ENCODE results near the gene ABCA4.
A peak's percentile ranks its signal among the peaks of the same experiment; 100 is the strongest.

ABCA4 gene

GRCh38 chr1:94047949-94048348 is 73.0 kb downstream of the ABCA4 start:
- no peak for DNase-seq

DNA sequence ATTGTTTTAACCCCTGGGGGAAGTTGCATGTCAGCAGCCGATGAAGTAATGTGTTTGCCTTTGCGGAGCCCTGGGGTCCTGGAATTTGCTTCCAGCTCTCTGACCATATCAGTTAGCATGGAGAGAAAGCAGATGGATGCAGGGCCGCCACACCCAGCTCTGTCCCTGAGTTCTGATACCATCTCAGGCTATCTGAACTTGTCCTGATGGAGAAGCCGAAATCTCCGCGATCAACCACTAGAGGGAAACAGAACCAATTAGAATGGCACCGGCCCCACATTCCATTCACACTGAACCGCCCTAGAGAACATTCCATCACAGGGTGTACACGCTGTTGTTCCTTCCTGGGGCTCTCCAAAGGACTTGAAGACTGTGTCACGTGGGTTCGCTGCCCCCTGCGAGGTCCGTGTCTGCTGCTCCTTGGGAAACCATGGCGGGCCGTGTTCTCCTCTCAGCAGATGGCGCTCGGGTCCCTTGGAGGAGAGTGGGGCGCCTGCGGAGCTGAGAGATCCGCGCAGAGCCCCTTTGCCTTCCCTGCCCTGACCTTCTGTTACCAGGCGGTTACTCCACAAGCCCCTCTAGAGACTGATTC is 75.4 kb downstream of the ABCA4 start:
- DNase-seq, result no peak

- no peak for DNase-seq
Measured at GRCh38 chr1:94044891-94045290, 76.1 kb downstream of the ABCA4 start.

DNA sequence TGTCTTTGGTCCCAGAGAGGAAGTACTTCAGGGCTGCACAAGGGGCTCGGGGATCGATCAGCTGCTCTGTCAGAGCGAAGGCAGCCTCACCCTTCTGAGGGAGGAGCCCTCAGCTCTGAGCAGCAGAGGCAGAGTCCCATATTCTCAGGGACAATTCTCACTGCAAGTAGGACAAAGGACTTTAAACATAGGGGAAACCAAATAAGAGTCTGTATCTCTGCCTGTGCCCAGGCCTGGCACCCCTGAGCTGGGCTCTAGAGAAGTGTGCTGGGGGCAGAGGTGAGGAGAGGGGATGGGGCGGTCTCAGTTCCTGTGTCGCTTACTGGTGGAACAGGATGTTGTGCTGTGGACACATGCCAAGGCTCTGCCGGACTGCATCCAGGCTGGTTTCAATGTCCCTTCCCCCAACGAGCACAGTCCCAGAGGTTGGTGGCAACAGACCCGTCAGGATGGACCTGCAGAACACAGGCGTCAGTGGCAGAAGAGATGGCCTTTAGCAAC is 76.6 kb downstream of the ABCA4 start:
- DNase-seq, result no peak

DNA sequence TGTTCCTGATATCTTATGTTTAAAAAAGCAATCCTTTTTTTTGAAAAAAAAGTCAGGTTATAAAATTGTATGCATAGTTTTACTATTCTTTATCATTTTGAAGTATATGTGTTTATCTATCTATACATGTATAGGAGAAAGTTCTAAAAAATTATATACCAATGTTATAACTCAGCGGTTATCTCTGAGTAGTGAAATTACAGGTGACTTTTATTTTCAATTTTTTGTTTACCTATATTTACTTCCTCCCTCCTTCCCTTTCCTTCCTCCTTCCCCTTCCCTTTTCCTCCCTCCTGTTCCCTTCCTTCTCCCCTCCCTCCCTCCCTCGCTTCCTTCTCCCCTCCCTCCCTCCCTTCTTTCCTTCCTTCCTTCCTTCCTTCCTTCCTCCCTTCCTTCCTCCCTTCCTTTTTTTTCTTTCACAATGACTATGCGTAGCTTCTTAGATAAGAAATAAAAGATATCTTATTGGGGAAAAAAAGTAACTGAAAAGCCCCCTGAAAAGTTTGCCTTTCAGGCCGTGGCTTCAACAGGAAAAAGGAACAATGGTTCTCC is 77.1 kb downstream of the ABCA4 start:
- no peak for DNase-seq

- no peak for DNase-seq
Measured at GRCh38 chr1:94042388-94042787, 78.6 kb downstream of the ABCA4 start.

- no peak for DNase-seq
Measured at GRCh38 chr1:94039871-94040569, 80.9 kb downstream of the ABCA4 start.

DNA sequence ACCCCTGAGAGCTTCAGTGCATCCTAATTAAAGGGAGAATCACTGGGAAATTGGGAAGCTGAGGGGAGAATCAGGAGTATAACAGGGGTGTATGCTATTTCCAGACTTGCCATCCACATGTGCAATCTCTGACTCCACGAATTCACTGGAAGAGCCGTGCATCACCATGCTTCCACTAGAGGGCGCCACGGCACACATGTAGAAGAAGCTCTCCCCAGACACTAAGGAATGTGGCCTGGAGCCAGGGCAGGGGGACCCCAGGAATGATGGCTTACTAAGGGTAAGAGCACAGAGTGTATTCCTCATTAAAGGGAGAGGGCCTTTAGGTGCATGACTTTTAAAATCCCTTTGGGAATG is 81.5 kb downstream of the ABCA4 start:
- peak; percentile 15 for DNase-seq

GRCh38 chr1:94038511-94038910 is 82.4 kb downstream of the ABCA4 start:
- no peak for DNase-seq

- DNase-seq, result no peak
Measured at GRCh38 chr1:94037392-94038229, 83.3 kb downstream of the ABCA4 start.

DNA sequence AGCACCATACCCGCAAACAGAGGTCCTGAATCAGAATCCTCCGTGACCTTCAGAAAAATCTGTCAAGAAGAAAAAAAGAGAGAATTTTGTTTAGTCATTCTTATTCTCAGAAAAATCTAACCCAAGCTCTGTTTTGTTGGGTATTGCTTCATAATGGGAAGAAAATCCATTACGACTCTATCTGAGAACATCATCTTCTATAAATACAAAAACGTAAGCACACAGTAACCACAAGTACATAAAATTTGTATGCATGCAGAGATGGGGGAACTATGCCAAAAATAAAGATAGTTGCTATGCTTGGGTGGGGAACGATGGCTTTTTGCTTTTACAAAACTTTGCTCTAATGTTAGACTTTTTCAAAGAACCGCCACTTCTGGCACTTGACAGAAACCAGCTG is 84.2 kb downstream of the ABCA4 start:
- no peak for DNase-seq

DNA sequence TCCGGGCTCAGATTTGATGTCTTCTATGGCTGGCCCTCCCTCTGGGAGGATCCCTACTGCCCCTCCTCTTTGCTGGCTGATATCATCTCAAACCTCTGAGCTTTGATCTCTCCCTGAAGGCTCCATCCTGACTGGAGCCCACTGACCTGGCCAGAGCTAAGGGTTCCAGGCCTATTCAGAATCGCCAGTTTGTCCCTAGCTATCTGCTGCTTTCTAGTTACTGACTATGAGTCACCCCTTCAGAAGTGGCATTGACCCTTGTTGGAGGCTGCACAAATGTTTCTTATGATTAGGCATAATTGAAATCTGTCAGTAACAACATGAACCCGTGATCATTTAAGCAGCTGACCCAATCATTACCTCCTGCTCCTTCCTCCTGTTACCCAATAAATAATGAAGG is 87.1 kb downstream of the ABCA4 start:
- DNase-seq, result no peak

GRCh38 chr1:94032637-94033036 is 88.3 kb downstream of the ABCA4 start:
- no peak for DNase-seq

- DNase-seq, result peak; percentile 15
Measured at GRCh38 chr1:94031591-94031990, 89.4 kb downstream of the ABCA4 start.

DNA sequence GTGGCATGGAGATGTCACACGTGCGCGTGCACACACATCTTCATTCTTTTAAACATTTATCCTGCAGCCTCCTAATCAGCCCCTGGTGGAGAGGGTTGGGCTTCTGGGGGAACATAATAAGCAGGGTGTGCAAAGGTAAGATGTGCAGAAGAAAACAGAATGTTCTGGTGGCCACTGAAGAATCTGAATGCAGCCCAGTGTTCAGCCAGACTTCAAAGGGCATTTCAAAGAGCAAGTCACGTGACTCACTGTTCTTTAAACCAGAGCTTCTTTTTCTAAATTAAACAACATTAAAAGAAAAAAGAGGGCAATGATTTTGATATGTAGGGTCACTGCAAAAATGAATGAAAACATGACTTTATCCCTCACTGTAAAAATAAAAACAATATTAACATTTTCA is 89.8 kb downstream of the ABCA4 start:
- DNase-seq, result no peak

GRCh38 chr1:94029130-94029993 is 91.6 kb downstream of the ABCA4 start:
- no peak for DNase-seq

DNA sequence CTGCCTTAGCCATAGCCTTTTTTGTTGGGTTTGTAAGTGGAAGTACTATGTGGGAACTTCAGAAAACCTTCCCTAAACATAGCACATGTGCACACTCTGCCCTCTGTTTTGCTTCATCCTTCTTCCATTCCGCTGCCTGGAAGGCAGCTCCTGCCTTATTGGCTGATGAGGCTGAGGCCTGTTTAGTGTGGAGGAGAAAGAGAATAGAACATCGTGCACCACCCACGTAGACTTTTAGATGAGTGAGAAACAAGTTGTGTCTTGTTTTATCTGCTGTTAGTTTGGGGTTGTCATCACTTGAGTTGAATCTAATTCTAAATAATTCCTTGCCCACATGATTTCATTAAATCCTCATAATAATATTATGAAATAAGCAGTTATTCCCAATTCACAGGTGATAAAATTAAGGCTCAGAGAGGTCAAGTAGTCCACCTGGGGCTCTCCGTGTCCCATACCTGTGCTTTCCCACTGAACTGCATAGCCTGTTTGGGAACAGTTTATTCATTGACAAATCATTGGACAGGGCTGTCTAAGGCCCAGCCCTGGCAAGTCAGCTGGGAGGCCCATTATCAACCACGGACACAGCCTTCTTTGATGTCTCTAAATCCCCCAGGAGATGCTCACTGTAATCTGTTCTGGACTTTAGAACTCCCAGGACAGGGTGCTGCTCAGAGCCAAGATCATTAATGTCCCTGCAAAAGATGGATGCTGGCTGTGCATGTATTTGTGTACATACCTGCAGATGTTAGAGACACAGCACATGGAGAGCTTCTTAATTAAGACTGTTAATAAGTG is 93.0 kb downstream of the ABCA4 start:
- DNase-seq, result no peak

DNA sequence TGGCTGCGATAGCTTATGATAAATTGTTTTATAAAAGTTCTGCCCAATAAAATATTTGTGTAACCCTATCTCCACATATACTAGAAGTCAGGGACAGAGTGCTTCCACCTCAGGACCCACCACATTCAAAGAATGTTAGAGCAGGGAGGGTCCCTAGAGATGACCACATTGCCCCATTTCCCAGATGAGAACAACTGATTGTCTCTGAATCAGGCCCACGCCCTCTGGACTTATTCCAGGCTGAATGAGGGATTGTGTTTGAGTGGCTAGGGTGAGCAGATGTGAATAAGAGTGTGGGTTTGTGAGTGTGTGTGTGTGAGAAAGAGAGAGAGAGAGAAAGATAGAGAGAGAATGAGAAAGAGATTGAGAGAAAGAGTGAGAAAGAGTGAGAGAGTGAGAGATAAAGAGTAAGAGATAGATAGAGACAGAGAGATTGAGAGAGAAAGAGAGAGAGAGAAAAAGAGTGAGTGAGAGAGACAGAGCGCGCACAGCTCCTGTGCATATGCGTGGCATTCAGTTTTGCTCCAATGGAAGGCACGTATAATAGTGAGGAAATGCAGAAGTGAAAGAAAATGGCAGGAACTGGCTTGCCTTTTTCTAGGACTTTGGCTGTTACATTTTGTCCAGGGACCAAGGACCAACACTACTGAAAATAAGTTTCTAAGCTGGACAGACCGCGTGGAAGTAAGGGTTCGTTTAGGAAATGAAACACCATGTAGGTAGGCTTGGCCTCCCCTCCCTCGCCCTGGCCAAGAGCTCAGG is 94.1 kb downstream of the ABCA4 start:
- DNase-seq, result no peak

- DNase-seq, result peak; percentile 64
Measured at GRCh38 chr1:94025383-94026340, 95.3 kb downstream of the ABCA4 start.
